Measurements from ENCODE around the gene PROX1.

Gene PROX1

DNA sequence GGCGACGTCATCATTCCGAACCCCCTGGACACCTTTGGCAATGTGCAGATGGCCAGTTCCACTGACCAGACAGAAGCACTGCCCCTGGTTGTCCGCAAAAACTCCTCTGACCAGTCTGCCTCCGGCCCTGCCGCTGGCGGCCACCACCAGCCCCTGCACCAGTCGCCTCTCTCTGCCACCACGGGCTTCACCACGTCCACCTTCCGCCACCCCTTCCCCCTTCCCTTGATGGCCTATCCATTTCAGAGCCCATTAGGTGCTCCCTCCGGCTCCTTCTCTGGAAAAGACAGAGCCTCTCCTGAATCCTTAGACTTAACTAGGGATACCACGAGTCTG, 10.0 kb downstream of the PROX1 start:
- DNase-seq (ENCODE audit: low read depth in 2 of 2) = no peak

DNA sequence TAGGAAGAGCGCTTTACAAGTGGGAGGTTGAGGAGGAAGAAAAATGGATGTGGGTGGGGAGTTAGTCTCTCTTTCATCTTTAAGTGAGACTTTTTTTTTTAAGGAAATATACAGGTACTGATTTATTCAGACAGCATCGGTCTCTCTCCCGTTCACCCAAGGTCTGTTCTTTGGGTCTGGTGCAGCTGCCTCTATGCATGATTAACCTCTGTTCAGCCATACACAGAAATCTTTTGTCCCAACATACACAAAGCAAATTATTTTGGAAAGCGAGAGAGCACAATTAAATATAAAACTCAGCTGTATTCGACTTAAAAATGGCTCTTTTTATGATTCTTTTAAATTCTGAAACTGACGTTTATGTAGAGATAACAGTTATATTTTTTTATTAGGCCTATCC, 11.0 kb downstream of the PROX1 start:
- no peak for DNase-seq (ENCODE audit: low read depth in 2 of 2)

GRCh38 chr1:213999732-214000131, 12.0 kb downstream of the PROX1 start:
- DNase-seq (ENCODE audit: low read depth in 2 of 2) = no peak

DNA sequence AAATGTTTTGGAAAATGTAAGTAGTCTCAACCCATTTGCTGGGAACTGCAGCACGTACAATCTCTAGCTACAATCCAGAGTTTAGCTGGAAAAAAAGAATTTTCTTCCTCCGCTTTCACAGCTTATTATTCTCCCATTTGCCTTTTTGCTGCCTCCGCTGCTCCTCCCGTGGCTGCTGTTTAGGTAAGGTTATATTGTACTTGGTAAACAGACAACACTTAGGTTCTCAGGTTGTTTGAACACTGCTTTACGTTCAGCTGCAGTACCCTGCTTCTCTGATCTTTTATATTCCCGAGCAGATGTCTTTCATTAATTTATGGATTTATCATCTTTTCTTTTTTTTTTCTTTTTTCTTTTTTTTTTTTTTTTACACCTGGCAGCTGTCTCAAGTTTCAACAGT, 14.3 kb downstream of the PROX1 start:
- DNase-seq (ENCODE audit: low read depth in 2 of 2) = no peak

DNA sequence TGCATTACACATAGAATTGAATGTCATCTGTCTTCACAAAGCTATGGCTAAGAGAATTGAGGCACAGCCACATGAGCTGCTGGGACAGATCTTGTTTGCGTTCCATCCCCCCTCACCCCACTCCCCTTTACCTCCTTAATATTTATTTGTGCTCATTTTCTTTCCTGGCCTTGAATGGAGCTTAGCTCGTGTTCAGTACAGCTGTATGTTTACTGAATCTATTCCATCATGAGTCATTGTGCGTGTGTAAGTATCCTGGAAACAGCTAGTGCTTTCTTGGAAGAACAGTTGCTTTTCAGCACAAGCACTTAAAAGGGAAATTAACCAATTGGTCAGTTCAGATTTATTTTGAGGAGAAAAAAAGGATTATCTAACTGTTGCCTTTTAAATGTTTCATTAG, 14.7 kb downstream of the PROX1 start:
- no peak for DNase-seq (ENCODE audit: low read depth in 2 of 2)

DNA sequence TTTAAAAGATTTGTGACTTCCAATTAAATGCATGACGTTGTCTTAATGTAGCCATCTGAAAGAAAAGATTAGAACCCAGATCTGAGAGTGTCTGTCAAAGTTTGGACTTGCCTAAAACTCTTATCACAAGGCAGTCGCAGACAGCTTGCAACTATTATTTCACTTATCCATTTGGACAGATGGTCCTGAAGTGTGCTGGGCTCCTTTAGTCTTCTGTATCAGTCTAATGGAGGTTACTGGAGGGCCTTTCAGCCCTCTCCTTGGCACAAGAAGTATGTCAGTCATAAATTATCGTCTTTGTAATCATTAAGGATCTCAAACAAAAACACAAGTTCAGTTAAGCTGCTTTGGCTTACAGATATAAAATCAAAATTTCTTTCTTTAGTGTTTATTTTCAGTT, 15.5 kb downstream of the PROX1 start:
- no peak for DNase-seq (ENCODE audit: low read depth in 2 of 2)

- no peak for DNase-seq (ENCODE audit: low read depth in 2 of 2)
Observed at GRCh38 chr1:214004014-214004413, 16.2 kb downstream of the PROX1 start.

DNA sequence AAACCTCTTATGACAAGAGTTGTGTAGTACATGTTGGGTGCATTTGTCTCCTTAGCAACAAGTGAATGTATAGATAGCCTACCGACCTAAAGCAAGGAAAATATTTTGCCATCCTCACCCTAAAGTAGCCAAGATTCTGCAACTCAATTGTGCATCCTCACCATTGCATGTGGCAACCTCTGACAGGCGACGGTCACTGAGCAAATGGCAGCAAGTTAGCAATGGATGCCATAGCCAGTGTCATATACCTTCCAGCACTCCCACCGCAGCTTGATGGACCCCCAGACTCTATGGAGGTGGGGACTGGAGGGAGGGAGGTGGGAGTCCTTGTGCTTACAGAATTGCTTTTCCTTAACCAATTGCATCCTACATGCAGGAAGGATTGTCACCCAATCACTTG, 17.0 kb downstream of the PROX1 start:
- DNase-seq (ENCODE audit: low read depth in 2 of 2) = no peak

DNA sequence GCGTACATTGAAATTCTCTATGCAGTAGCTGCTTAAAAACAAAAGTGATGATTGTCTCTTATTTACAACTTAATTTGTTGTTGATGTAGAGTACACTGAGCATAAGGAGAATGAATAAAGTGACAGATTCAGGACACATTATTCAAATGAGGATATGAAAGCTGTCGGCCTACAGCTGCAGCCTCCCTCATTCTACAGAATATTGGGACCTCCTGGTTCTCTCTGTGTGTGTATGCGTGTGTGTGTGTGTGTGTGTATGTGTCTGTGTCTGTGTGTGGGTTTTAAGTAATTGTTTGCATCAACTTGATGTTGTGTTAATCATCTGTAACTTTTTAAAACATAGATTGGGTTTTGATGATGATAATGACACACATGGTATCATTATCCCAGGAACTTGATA, 17.9 kb downstream of the PROX1 start:
- no peak for DNase-seq (ENCODE audit: low read depth in 2 of 2)

- no peak for DNase-seq (ENCODE audit: low read depth in 2 of 2)
Observed at GRCh38 chr1:214006845-214007244, 19.1 kb downstream of the PROX1 start.

GRCh38 chr1:214008347-214008746, 20.6 kb downstream of the PROX1 start:
- no peak for DNase-seq (ENCODE audit: low read depth in 2 of 2)

- DNase-seq (ENCODE audit: low read depth in 2 of 2) = no peak
Observed at GRCh38 chr1:214008791-214009422, 21.1 kb downstream of the PROX1 start.

DNA sequence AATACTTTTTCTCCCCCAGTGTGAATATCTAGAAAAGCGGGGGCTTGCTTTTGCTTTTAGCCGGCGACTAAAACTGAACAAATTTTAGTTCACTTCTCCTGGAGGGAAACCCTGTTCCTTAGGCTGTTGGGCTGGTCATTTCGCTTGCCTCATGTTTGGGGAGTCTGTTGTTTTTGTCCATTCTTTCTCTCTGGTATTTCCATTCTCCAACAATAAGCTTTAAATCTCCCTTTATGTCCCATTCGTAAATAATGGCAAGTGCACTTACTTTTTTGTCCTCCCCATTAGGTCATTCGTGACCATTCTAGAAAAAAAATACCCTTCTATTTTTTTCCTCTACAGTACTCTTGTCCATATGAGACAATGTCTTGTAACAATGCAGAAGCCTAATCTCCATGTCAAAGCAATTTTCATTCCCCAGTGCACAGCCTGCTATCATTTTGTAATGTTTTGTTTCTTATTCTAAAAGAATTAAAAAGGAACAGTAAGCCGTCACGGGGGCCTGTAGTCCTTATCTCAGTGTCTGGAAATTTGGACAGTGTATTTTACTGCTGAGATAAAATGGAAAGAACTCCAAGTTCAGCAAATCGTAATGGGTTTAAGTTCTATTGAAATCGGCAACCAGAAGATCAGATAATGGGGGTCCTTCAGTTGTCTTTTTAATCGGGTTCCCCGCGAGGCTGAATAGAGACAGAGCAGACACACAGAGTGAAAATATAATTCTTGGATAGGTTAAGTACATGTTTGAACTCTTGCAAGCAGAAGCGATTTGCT, 21.8 kb downstream of the PROX1 start:
- DNase-seq (ENCODE audit: low read depth in 2 of 2) = no peak

- DNase-seq (ENCODE audit: low read depth in 2 of 2) = no peak
Observed at GRCh38 chr1:214010197-214010573, 22.4 kb downstream of the PROX1 start.

- no peak for DNase-seq (ENCODE audit: low read depth in 2 of 2)
Observed at GRCh38 chr1:214010717-214011116, 22.9 kb downstream of the PROX1 start.

GRCh38 chr1:214012418-214012817, 24.6 kb downstream of the PROX1 start:
- DNase-seq (ENCODE audit: low read depth in 2 of 2) = no peak

DNA sequence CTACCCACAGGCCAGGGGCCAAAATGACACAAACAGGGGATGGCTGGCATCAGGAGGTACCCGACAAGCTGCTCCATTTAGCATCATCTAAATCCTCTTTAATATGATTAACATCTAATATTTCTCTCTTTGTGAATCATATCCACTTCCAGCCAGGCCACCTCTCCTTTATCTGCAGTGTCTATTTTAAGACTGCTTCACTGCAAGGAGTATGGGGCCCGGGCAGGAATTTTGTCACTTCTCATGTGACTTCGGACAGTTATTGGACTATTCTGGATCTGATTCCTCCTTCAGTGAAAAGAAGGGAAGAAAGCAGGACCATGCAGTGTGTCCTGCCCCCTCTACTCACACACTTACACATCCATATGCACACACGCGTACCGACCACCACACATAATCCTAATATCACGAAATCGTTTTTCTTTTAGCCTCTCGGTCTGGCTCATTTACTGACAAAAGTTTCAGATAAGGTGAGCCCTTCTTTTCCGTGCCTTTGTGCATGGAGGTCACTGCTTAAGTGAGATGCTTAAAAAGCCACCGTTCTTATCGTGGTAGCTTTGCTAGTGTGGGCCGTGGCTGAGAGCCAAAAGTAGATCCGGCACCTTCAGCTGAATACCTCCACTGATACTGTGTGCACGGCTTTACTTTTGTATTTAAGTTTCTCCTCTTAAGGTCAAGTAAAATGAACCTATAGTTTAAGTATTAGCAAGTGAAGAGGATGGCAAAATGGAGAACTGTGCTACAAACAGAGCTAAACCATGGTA, 26.0 kb downstream of the PROX1 start:
- no peak for DNase-seq (ENCODE audit: low read depth in 2 of 2)

DNA sequence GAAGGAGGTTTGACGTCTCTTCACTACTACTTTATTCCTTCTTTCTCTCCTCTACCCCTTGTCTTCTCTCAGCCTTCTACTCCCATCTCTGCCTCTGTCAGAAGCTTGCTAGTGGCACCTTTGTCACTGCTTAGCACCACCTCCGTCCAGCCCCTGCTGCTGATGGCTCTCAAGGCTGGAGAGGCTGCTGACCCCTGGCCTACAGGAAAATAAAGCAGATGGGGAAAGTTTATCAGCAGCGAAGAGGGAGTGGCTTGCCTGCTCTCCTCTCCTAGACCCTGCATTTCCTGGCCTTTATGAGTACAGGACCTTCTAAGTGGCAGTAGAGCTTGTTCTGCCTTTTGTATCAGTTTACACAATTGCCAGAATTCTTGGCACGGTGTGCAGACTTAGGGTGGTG, 27.0 kb downstream of the PROX1 start:
- no peak for DNase-seq (ENCODE audit: low read depth in 2 of 2)

DNA sequence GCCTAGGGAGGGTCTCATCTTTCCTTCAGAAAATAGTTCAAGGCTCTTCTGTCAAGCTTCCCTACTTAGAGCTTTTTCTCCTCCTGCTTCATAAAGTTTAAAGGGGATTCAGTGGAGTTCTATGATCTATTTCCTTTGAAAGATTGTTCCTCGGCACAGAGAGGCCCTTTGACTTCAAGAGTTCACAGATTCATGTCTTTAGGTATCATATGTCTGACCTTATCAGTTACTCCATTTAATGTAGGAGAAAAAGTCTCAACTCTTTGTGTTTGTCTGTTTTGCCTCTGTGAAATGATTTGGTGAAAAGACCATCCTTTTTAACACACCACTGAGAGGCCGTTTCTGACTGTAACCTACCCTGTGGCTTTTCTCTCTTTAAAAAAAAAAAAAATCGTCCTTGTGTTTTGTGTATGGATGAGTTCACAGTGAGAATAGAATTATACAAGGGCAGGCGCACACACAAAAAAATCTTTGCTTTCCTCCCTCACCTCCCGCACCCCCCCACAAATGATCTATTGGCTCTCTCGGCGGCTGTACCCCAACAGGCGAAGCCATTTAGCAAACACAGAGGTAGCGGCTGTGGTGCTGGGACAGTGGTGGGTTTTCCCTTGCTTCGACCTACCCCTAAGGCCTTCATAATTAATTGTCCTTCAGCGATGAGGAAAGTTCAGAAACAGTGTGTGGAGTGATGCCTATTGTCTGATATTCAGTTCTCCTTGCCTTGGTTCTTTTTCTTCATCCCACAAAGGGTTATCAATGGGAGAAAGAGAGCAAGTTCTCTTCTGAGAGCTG, 29.6 kb downstream of the PROX1 start:
- DNase-seq (ENCODE audit: low read depth in 2 of 2) = no peak

GRCh38 chr1:214018386-214019268, 30.9 kb downstream of the PROX1 start:
- DNase-seq (ENCODE audit: low read depth in 2 of 2) = no peak

- DNase-seq (ENCODE audit: low read depth in 2 of 2) = no peak
Observed at GRCh38 chr1:214019499-214019898, 31.7 kb downstream of the PROX1 start.
